ENCODE measurements around the gene SFTA2. TPM values are rescaled to one million over a fixed set of nuclear protein-coding genes. Genes with fewer than 3 reads are reported as not detected.

Gene SFTA2
- total RNA-seq, 1 donor from 2014 or later, result 2.8 TPM

DNA sequence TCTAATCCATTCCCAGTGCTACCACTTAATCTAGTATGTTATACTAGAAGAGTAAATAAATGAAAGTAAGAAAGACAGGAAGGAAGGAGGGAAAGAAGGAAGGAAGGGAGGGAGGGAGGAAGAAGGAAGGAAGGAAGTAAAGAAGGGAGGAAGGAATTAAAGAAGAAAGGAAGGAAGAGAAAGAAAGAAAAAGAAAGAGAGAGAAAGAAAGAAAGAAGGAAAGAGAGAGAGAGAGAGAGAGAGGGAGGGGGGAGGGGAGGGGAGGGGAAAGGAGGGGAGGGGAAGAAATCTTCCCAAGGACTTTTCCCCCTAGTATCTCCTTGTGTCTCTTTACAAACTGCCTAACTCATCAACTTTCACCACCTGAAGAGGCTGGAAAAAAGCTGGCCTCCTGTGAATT lies 30.7 kb upstream of the SFTA2 start:
- Mint-ChIP-seq H3K27ac (ENCODE audit: unreplicated experiment) (no peak overlapping the region), H3K27me3 (ENCODE audit: unreplicated experiment) (peaks cover 6% of the 10 kb centered on the region), H3K9me3 (ENCODE audit: unreplicated experiment) (no peaks in the 10 kb centered on the region), H3K4me3 (ENCODE audit: unreplicated experiment) (no peak overlapping the region), H3K36me3 (ENCODE audit: low read depth, unreplicated experiment) (peaks cover 6% of the 10 kb centered on the region), H3K4me1 (ENCODE audit: unreplicated experiment) (peaks cover 11% of the 10 kb centered on the region)
- TF ChIP-seq CTCF (IDR thresholded peaks at IDR 0.05; ENCODE audit: unreplicated experiment), result no peak
- DNase-seq (ENCODE audit: low spot score), result no peak

DNA sequence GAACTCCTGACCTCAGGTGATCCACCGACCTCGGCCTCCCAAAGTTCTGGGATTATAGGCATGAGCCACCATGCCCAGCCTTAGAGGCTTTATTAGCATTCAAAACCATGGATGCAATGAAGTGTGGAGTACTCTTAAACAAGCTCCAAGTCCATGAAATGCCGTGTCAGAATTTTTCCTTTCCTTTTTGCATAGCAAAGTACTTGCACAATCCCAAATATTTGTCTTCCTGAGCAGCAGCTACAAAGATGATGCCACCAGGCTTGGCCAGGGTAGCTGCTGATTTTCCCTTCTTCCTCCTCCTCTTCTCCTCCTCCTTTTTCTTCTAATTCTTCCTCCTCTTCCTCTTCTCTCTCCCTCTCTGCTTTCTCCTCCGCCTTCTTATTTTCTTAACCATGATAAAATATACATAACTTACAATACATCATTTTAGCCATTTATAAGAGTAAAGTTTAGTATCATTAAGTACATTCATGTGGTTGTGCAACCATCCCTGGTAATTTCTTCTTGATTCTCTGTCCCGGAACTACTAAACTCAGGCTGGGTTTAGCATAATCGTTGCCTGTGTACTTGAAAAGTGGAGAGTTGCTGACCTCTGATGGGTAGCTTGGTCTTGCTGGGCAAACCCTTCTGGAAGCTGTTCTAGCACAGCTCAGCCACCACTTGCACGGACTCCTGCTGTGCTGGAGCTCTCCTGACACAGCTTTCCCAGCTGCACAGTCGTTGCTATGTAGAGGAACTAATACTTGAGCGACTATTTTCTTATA lies 29.1 kb upstream of the SFTA2 start:
- H3K27ac Mint-ChIP-seq (ENCODE audit: unreplicated experiment), result no peak overlapping the region
- no peak for DNase-seq (ENCODE audit: low spot score)
- TF ChIP-seq CTCF (IDR thresholded peaks at IDR 0.05; ENCODE audit: unreplicated experiment), result no peak
- H3K27me3 Mint-ChIP-seq (ENCODE audit: unreplicated experiment), result peaks cover 6% of the 10 kb centered on the region
- no peak overlapping the region for H3K4me3 Mint-ChIP-seq (ENCODE audit: unreplicated experiment)
- peaks cover 27% of the 10 kb centered on the region for H3K4me1 Mint-ChIP-seq (ENCODE audit: unreplicated experiment)
- H3K36me3 Mint-ChIP-seq (ENCODE audit: low read depth, unreplicated experiment), result peaks cover 6% of the 10 kb centered on the region
- H3K9me3 Mint-ChIP-seq (ENCODE audit: unreplicated experiment), result no peaks in the 10 kb centered on the region

- H3K9me3 Mint-ChIP-seq (ENCODE audit: unreplicated experiment), result no peaks in the 10 kb centered on the region
- DNase-seq (ENCODE audit: low spot score), result no peak
- TF ChIP-seq CTCF (IDR thresholded peaks at IDR 0.05; ENCODE audit: unreplicated experiment), result no peak
- peaks cover 38% of the 10 kb centered on the region for H3K4me1 Mint-ChIP-seq (ENCODE audit: unreplicated experiment)
- peak overlapping the region; percentile 68 for H3K4me3 Mint-ChIP-seq (ENCODE audit: unreplicated experiment)
- peak overlapping the region; percentile 79 for H3K27ac Mint-ChIP-seq (ENCODE audit: unreplicated experiment)
- no peaks in the 10 kb centered on the region for H3K36me3 Mint-ChIP-seq (ENCODE audit: low read depth, unreplicated experiment)
- H3K27me3 Mint-ChIP-seq (ENCODE audit: unreplicated experiment), result peaks cover 1% of the 10 kb centered on the region
These were observed 25.7 kb upstream of the SFTA2 start for GRCh38 chr6:30957716-30958115.

DNA sequence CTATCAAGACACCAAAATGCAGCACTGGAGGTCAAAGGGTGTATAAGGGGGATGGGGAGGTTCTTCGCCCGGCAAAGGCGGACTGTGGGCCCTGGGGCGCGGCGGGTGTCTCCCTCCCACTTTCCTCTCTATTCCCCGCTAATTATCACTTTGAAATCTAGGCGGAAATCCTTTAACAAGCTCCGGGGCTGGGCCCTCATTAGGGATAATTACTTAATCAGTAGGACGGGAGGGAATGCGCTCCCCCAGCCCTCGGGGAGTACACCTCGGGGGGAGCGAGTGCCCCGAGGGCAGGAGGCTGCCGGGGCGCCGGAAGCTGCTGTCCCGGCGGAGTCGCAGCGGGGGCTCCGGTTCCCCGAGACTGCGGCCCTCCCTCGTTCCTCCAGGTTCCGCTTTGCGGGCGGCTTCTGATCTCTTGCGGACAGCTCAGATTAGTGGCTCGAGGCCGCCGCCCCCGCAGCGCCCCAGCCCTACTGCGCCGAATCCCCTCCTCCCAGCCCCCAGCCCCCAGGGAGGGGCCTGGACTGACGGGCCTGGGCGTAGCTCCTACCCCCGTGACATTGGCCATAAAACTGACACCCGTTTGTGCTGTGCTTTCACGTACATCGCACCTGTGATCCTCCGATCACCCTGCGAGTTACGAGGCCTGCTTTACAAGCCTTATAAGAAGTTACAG lies 23.5 kb upstream of the SFTA2 start:
- Mint-ChIP-seq H3K27me3 (ENCODE audit: unreplicated experiment) (peaks cover 5% of the 10 kb centered on the region), H3K36me3 (ENCODE audit: low read depth, unreplicated experiment) (no peaks in the 10 kb centered on the region), H3K4me1 (ENCODE audit: unreplicated experiment) (peaks cover 43% of the 10 kb centered on the region), H3K9me3 (ENCODE audit: unreplicated experiment) (no peaks in the 10 kb centered on the region), H3K4me3 (ENCODE audit: unreplicated experiment) (no peak overlapping the region), H3K27ac (ENCODE audit: unreplicated experiment) (no peak overlapping the region)
- peak; percentile 19 for DNase-seq (ENCODE audit: low spot score)
- no peak for TF ChIP-seq CTCF (IDR thresholded peaks at IDR 0.05; ENCODE audit: unreplicated experiment)
